H1 (cell line): Measurements from ENCODE around the gene CDH8. TPM values are rescaled to one million over a fixed set of nuclear protein-coding genes. Genes with fewer than 3 reads are reported as not detected.

ENCODE experiments used
- CTCF ChIA-PET: fragments of 300-600 bp; sonication (Branson Sonifier 250); formaldehyde crosslinking; loops from one replicate; lab custom pipeline; 2021; ENCODE audit not compliant: partially characterized antibody; lab: Charles Lee
- POLR2A ChIA-PET: fragments of 300-600 bp; sonication (Branson Sonifier 250); formaldehyde crosslinking; loops from one replicate; lab custom pipeline; 2021; ENCODE audit warnings: inconsistent platforms; ENCODE audit not compliant: partially characterized antibody; lab: Charles Lee
- DNase-seq, 2 experiments: peaks; one replicate each; pipeline versions ENCODE4 v3.0.0 to v3.0.0-alpha.2; 2010 to 2022; ENCODE audit warnings: low spot score in 2 of 2, low read depth in 1 of 2, mixed read lengths in 1 of 2
- FAIRE-seq: peaks from 2 replicates; lab custom pipeline; 2011; peaks lifted over from hg19 to GRCh38; lab: Jason Lieb, UNC
- H2AFZ ChIP-seq: 2 replicates; pipeline ENCODE4 v1.8.1; 2012; ENCODE audit warnings: low read length, inconsistent platforms
- H2AK5ac ChIP-seq: 2 replicates; pipeline ENCODE4 v1.6.1; 2013; ENCODE audit warnings: low read depth, low read length
- H2BK120ac ChIP-seq: replicated peaks from 2 replicates; pipeline ENCODE3; 2013; ENCODE audit warnings: low read depth, low read length, inconsistent platforms
- H2BK12ac ChIP-seq: 2 replicates; pipeline ENCODE4 v1.6.1; 2013; ENCODE audit warnings: low read depth, low read length
- H2BK15ac ChIP-seq: 2 replicates; pipeline ENCODE4 v1.6.1; 2013; ENCODE audit warnings: low read length
- H2BK20ac ChIP-seq: 2 replicates; pipeline ENCODE4 v1.6.1; 2013; ENCODE audit warnings: low read length
- H2BK5ac ChIP-seq: 2 replicates; pipeline ENCODE4 v1.6.1; 2013; ENCODE audit warnings: low read depth, low read length
- H3K14ac ChIP-seq: 2 replicates; pipeline ENCODE4 v1.6.1; 2013; ENCODE audit warnings: inconsistent platforms; ENCODE audit not compliant: insufficient read length
- H3K18ac ChIP-seq: 2 replicates; pipeline ENCODE4 v1.6.1; 2013; ENCODE audit warnings: low read length; ENCODE audit errors: extremely low read depth
- H3K23ac ChIP-seq: 2 replicates; pipeline ENCODE4 v1.6.1; 2013; ENCODE audit warnings: inconsistent platforms; ENCODE audit not compliant: insufficient read length
- H3K23me2 ChIP-seq: 2 replicates; pipeline ENCODE4 v1.6.1; 2013; ENCODE audit warnings: low read depth, low read length
- H3K27ac ChIP-seq: 2 replicates; pipeline ENCODE4 v1.6.1; 2011; ENCODE audit warnings: low read depth, low read length, inconsistent platforms
- H3K27me3 ChIP-seq, 4 experiments: replicated peaks in 1 of 4; 1 replicate in 1 of 4; 2 replicates in 3 of 4; pipeline versions ENCODE4 v1.6.1 to v1.8.1; 2011 to 2013; ENCODE audit warnings: low read length in 3 of 4, mild to moderate bottlenecking in 3 of 4, inconsistent platforms in 2 of 4, mixed read lengths in 2 of 4, moderate library complexity in 1 of 4; ENCODE audit not compliant: control insufficient read depth in 3 of 4, insufficient read depth in 3 of 4; ENCODE audit errors: extremely low read depth in 1 of 4
- H3K36me3 ChIP-seq, 4 experiments: 2 replicates each; pipeline versions ENCODE4 v1.6.1 to v1.8.1; 2011 to 2013; ENCODE audit warnings: mild to moderate bottlenecking in 4 of 4, low read length in 3 of 4, moderate library complexity in 2 of 4, control low read depth in 1 of 4, inconsistent platforms in 1 of 4; ENCODE audit not compliant: insufficient read depth in 4 of 4, control insufficient read depth in 2 of 4
- H3K4ac ChIP-seq: replicated peaks from 2 replicates; pipeline ENCODE3; 2013; ENCODE audit warnings: low read length, low read depth, mixed read lengths, inconsistent platforms; ENCODE audit not compliant: insufficient read length
- H3K4me1 ChIP-seq, 4 experiments: replicated peaks in 1 of 4; 1 replicate in 1 of 4; 2 replicates in 3 of 4; pipeline versions ENCODE4 v1.6.1 to v1.8.1; 2011 to 2013; ENCODE audit warnings: low read length in 3 of 4, inconsistent platforms in 2 of 4, mixed read lengths in 1 of 4; ENCODE audit not compliant: insufficient read depth in 4 of 4, control insufficient read depth in 3 of 4
- H3K4me2 ChIP-seq, 2 experiments: 2 replicates each; pipeline versions ENCODE4 v1.6.1 to v1.8.1; 2011 to 2013; ENCODE audit warnings: low read depth in 2 of 2, low read length in 2 of 2, control low read depth in 1 of 2, inconsistent platforms in 1 of 2, mild to moderate bottlenecking in 1 of 2; ENCODE audit not compliant: insufficient read depth in 1 of 2
- H3K4me3 ChIP-seq, 4 experiments: fragments of 200-600, 300-600 bp in 1 of 4; sonication (generic), shearing (Covaris generic), sonication (Bioruptor Twin) in 1 of 4; 2 replicates each; pipeline versions ENCODE4 v1.5.1 to v1.8.1; 2011 to 2016; ENCODE audit warnings: low read length in 4 of 4, low read depth in 3 of 4, control low read depth in 2 of 4, inconsistent platforms in 2 of 4, mild to moderate bottlenecking in 2 of 4, mixed read lengths in 1 of 4, moderate library complexity in 1 of 4; ENCODE audit not compliant: insufficient read depth in 2 of 4; ENCODE audit errors: extremely low read depth in 1 of 4
- H3K56ac ChIP-seq: replicated peaks from 2 replicates; pipeline ENCODE3; 2013; ENCODE audit warnings: low read depth, mild to moderate bottlenecking, mixed read lengths, low read length, inconsistent platforms; ENCODE audit not compliant: insufficient read length
- H3K79me1 ChIP-seq: 2 replicates; pipeline ENCODE4 v1.6.1; 2013; ENCODE audit warnings: low read depth, low read length, control low read depth
- H3K79me2 ChIP-seq, 2 experiments: 2 replicates each; pipeline versions ENCODE4 v1.6.1 to v1.8.1; 2012 to 2013; ENCODE audit warnings: low read length in 2 of 2, mild to moderate bottlenecking in 2 of 2, inconsistent platforms in 1 of 2; ENCODE audit not compliant: insufficient read depth in 2 of 2, control insufficient read depth in 1 of 2
- H3K9ac ChIP-seq, 4 experiments: replicated peaks in 1 of 4; 1 replicate in 1 of 4; 2 replicates in 3 of 4; pipeline versions ENCODE4 v1.6.1 to v1.8.1; 2011 to 2013; ENCODE audit warnings: low read depth in 3 of 4, low read length in 3 of 4, control low read depth in 2 of 4, mild to moderate bottlenecking in 2 of 4, moderate library complexity in 2 of 4, inconsistent platforms in 1 of 4; ENCODE audit errors: extremely low read depth in 1 of 4
- H3K9me3 ChIP-seq, 2 experiments: 2 replicates each; pipeline versions ENCODE4 v1.6.1 to v1.8.1; 2012 to 2013; ENCODE audit warnings: mild to moderate bottlenecking in 2 of 2, moderate library complexity in 2 of 2, control low read depth in 1 of 2, inconsistent platforms in 1 of 2, low read depth in 1 of 2, low read length in 1 of 2, mixed read lengths in 1 of 2; ENCODE audit not compliant: insufficient read depth in 2 of 2
- H4K20me1 ChIP-seq, 2 experiments: replicated peaks in 1 of 2; 2 replicates each; pipeline versions ENCODE3 to v1.8.1; 2011 to 2013; ENCODE audit warnings: inconsistent platforms in 2 of 2, low read length in 2 of 2, mild to moderate bottlenecking in 1 of 2; ENCODE audit not compliant: insufficient read depth in 2 of 2, control insufficient read depth in 1 of 2
- H4K5ac ChIP-seq: 2 replicates; pipeline ENCODE4 v1.6.1; 2013; ENCODE audit warnings: low read length, low read depth, mixed read lengths, inconsistent platforms; ENCODE audit not compliant: insufficient read length
- H4K8ac ChIP-seq: 2 replicates; pipeline ENCODE4 v1.8.0; 2013; ENCODE audit warnings: mild to moderate bottlenecking, moderate library complexity, low read length, inconsistent platforms; ENCODE audit not compliant: insufficient read depth; ENCODE audit errors: extremely low read depth
- H4K91ac ChIP-seq: replicated peaks from 2 replicates; pipeline ENCODE3; 2013; ENCODE audit warnings: low read length, mixed read lengths, inconsistent platforms; ENCODE audit not compliant: insufficient read length
- BACH1 ChIP-seq: IDR thresholded peaks from 2 replicates; pipeline ENCODE4 v1.6.1; 2012; ENCODE audit warnings: low read length, improper control_type of control experiment
- BCL11A ChIP-seq, 2 experiments: IDR thresholded peaks; one replicate each; pipeline ENCODE4 v1.6.1; 2011; ENCODE audit warnings: low read depth in 2 of 2, low read length in 2 of 2, mild to moderate bottlenecking in 2 of 2
- EP300 ChIP-seq, 2 experiments: IDR thresholded peaks; 1 replicate in 1 of 2; 2 replicates in 1 of 2; pipeline ENCODE4 v1.6.1; 2011 to 2012; ENCODE audit warnings: low read depth in 2 of 2, low read length in 2 of 2, mild to moderate bottlenecking in 2 of 2, borderline replicate concordance in 1 of 2, inconsistent platforms in 1 of 2, moderate library complexity in 1 of 2
- JUN ChIP-seq: IDR thresholded peaks from 2 replicates; pipeline ENCODE4 v1.6.1; 2011; ENCODE audit warnings: low read depth, mild to moderate bottlenecking, improper control_type of control experiment, low read length
- KDM5A ChIP-seq: fragments of 200-600 bp; IDR thresholded peaks from 2 replicates; pipeline ENCODE4 v1.7.1; 2012; ENCODE audit warnings: mild to moderate bottlenecking, low read length, inconsistent platforms, mixed read lengths
- RAD21 ChIP-seq, 2 experiments: IDR thresholded peaks in 1 of 2; conservative IDR thresholded peaks in 1 of 2; 2 replicates each; pipeline ENCODE4 v1.6.1; 2011; ENCODE audit warnings: low read depth in 2 of 2, low read length in 2 of 2, improper control_type of control experiment in 1 of 2, inconsistent platforms in 1 of 2, mild to moderate bottlenecking in 1 of 2, moderate library complexity in 1 of 2
- RBBP5 ChIP-seq: IDR thresholded peaks from 2 replicates; pipeline ENCODE4 v1.7.1; 2012; ENCODE audit warnings: low read depth, mild to moderate bottlenecking, inconsistent platforms, low read length, moderate library complexity, borderline replicate concordance
- RFX5 ChIP-seq: IDR thresholded peaks from 2 replicates; pipeline ENCODE4 v1.6.1; 2011; ENCODE audit warnings: low read depth, low read length, improper control_type of control experiment, borderline replicate concordance
- SIN3A ChIP-seq, 2 experiments: IDR thresholded peaks in 1 of 2; conservative IDR thresholded peaks in 1 of 2; 2 replicates each; pipeline ENCODE4 v1.6.1; 2011 to 2012; ENCODE audit warnings: low read length in 2 of 2, improper control_type of control experiment in 1 of 2, low read depth in 1 of 2, mild to moderate bottlenecking in 1 of 2
- SP4 ChIP-seq: IDR thresholded peaks from 2 replicates; pipeline ENCODE4 v1.6.1; 2012; ENCODE audit warnings: low read length, inconsistent platforms
- TAF1 ChIP-seq: IDR thresholded peaks from 2 replicates; pipeline ENCODE4 v1.6.1; 2011; ENCODE audit warnings: mild to moderate bottlenecking, low read depth, low read length
- TCF12 ChIP-seq: IDR thresholded peaks from 2 replicates; pipeline ENCODE4 v1.6.1; 2011; ENCODE audit warnings: low read depth, mild to moderate bottlenecking, low read length
- YY1 ChIP-seq: IDR thresholded peaks from 2 replicates; pipeline ENCODE4 v1.6.1; 2011; ENCODE audit warnings: low read depth, mild to moderate bottlenecking, low read length
- ZNF274 ChIP-seq: IDR thresholded peaks from 2 replicates; pipeline ENCODE4 v1.7.0; 2012; ENCODE audit warnings: low read length, borderline replicate concordance; ENCODE audit errors: extremely low read depth
- WGBS, 2 experiments: shearing (Covaris generic) in 1 of 2; methylation state at CpG; one replicate each; pipeline versions ENCODE4 v1.1.6 to v1.1.7; 2013 to 2015; ENCODE audit warnings: low lambda C conversion rate in 2 of 2, mixed read lengths in 2 of 2, inconsistent platforms in 1 of 2, low coverage in 1 of 2, missing lambda C conversion rate in 1 of 2; ENCODE audit not compliant: insufficient replicate concordance in 2 of 2, insufficient coverage in 1 of 2, insufficient read length in 1 of 2; ENCODE audit errors: extremely low coverage in 1 of 2, missing lambda C conversion rate in 1 of 2; 5-methylcytosine and 5-hydroxymethylcytosine counted together
- polyA plus RNA-seq, 7 experiments: library from polyadenylated mRNA; depleted of rRNA in 3 of 7; stranded (reverse) in 5 of 7; unstranded in 2 of 7; fragments of >200 nt in 5 of 7; fragments of 200-250 nt in 2 of 7; gene quantifications; 1 replicate in 5 of 7; 2 replicates in 1 of 7; 4 replicates in 1 of 7; pipeline versions ENCODE4 v1.2.1 to v1.2.3, GENCODE V29; 2011 to 2013; ENCODE audit warnings: missing spikeins in 2 of 7, mixed read lengths in 2 of 7
- total RNA-seq: library from RNA; stranded (reverse); fragmentation: NEBNext Ultra II Directional; extraction: Animal tissue kit (Norgen Biotek cat#: 25700); gene quantifications from 2 replicates; pipeline ENCODE4 v1.2.1, GENCODE V29; 2021

Gene CDH8
- total and polyA plus RNA-seq, 2 of the 8 experiments (the other 6 are each of a cell fraction or from before 2014, with no cell fraction given): 7.7 to 8.4 TPM

- Histone ChIP-seq H3K4me3 (no peak overlapping the region), H2BK12ac (no peak overlapping the region), H3K79me1 (no peaks in the 10 kb centered on the region), H3K9me3 (no peaks in the 10 kb centered on the region), H3K4ac (no peak overlapping the region), H3K23me2 (no peaks in the 10 kb centered on the region), H3K36me3 (no peaks in the 10 kb centered on the region), H3K79me2 (no peaks in the 10 kb centered on the region), H3K23ac (no peak overlapping the region), H2BK120ac (no peak overlapping the region), H4K20me1 (no peaks in the 10 kb centered on the region), H3K9ac (no peak overlapping the region), H3K27ac (no peak overlapping the region), H3K56ac (no peak overlapping the region), H4K8ac (no peak overlapping the region; the same call in 1 of the 2 replicates), H4K5ac (no peak overlapping the region), H3K4me1 (peaks cover 0 to 5% (median 0%) of the 10 kb centered on the region in 4 experiments; a peak in 2 of 7 replicates), H2BK20ac (no peak overlapping the region), H2AFZ (peak overlapping the region; percentile 28; the same call in 1 of the 2 replicates), H2AK5ac (no peak overlapping the region), H3K4me2 (no peak overlapping the region), H3K27me3 (peaks cover 0 to 1% (median 0%) of the 10 kb centered on the region in 4 experiments; a peak in 1 of 7 replicates), H3K18ac (no peak overlapping the region), H4K91ac (no peak overlapping the region), H3K14ac (no peak overlapping the region), H2BK5ac (no peak overlapping the region), H2BK15ac (no peak overlapping the region)
- POLR2A ChIA-PET: no interaction called here
- FAIRE-seq (no peak), DNase-seq (no peak)
- WGBS, 2 experiments: 75% methylated on average over 5 of the region's 5 CpGs; no CpG with 5 or more reads in 1 of the 2 experiments
- CTCF ChIA-PET: interaction anchor here (0.7 kb wide), 1 partner anchor 461 kb away, joined by 3 read pairs; no protein-coding TSS in a partner anchor
- TF ChIP-seq EP300 (IDR thresholded peaks at IDR 0.05; ENCODE audit: borderline replicate concordance in 1 of 2, low read depth in 2 of 2, low read length in 2 of 2) (no peak), YY1 (no peak), RFX5 (no peak), SP4 (no peak), JUN (no peak), SIN3A (conservative IDR thresholded peaks at IDR 0.05 in 1 of 2, IDR thresholded peaks at IDR 0.05 in 1 of 2; ENCODE audit: low read depth in 1 of 2, low read length in 2 of 2) (no peak), KDM5A (no peak), TAF1 (no peak), RAD21 (IDR thresholded peaks at IDR 0.05 in 1 of 2, conservative IDR thresholded peaks at IDR 0.05 in 1 of 2; ENCODE audit: low read depth in 2 of 2, low read length in 2 of 2) (no peak), RBBP5 (no peak), BCL11A (IDR thresholded peaks at IDR 0.05; ENCODE audit: low read depth in 2 of 2, low read length in 2 of 2) (no peak), ZNF274 (no peak), TCF12 (no peak), BACH1 (no peak)
These were observed 418.9 kb downstream of the CDH8 start for GRCh38 chr16:61617219-61617783.
